Mucosa of rectum (tissue), 2 donors: Measurements from ENCODE around the gene WASL.
A peak's percentile ranks its signal among the peaks of the same experiment; 100 is the strongest.
"Not testable (repeated sequence)": the region's sequence is repeated elsewhere in the genome, so short reads cannot be mapped to it uniquely, and the experiment has no call there.

Source experiments
- H3K27ac ChIP-seq, 2 donors: one replicate each; pipeline ENCODE4 v1.7.0; 2013; ENCODE audit warnings: inconsistent platforms in 2 of 2, low read depth in 2 of 2, low read length in 2 of 2
- H3K27me3 ChIP-seq, 2 donors: one replicate each; pipeline ENCODE4 v1.7.0; 2013; ENCODE audit warnings: low read length in 2 of 2; ENCODE audit not compliant: control insufficient read depth in 2 of 2, insufficient read depth in 2 of 2
- H3K36me3 ChIP-seq, 2 donors: one replicate each; pipeline ENCODE4 v1.7.0; 2013; ENCODE audit warnings: low read length in 2 of 2; ENCODE audit not compliant: control insufficient read depth in 2 of 2, insufficient read depth in 2 of 2
- H3K4me1 ChIP-seq, 2 donors: one replicate each; pipeline ENCODE4 v1.7.0; 2013; ENCODE audit warnings: low read length in 2 of 2, mild to moderate bottlenecking in 1 of 2; ENCODE audit not compliant: control insufficient read depth in 2 of 2, insufficient read depth in 2 of 2
- H3K4me3 ChIP-seq, 2 donors: one replicate each; pipeline ENCODE4 v1.7.0; 2013; ENCODE audit warnings: low read length in 2 of 2
- H3K9ac ChIP-seq, 2 donors: one replicate each; pipeline ENCODE4 v1.7.0; 2013; ENCODE audit warnings: low read length in 2 of 2, low read depth in 1 of 2, mild to moderate bottlenecking in 1 of 2
- H3K9me3 ChIP-seq, 2 donors: one replicate each; pipeline ENCODE4 v1.7.0; 2013; ENCODE audit warnings: low read length in 2 of 2; ENCODE audit not compliant: control insufficient read depth in 2 of 2
- donor health status: healthy.
- donor health status: Normal muscosa, but diverticular disease.

WASL gene

GRCh38 chr7:123748734-123749536 lies at the start of gene WASL:
Gene WASL, minus strand, starts transcription at chr7:123749003. Its CDS starts 269 bp downstream, at chr7:123748734.
- Histone ChIP-seq H3K27ac (peak within 1 kb of the TSS; percentile 99 to 100), H3K4me1 (peaks cover 22 to 26% of the 10 kb centered on the region in 2 donors), H3K9ac (peak within 1 kb of the TSS; percentile 94 to 99), H3K9me3 (no peaks in the 10 kb centered on the region), H3K27me3 (no peaks in the 10 kb centered on the region), H3K4me3 (peak within 1 kb of the TSS; percentile 92 to 98), H3K36me3 (no peaks in the 10 kb centered on the region)

- Histone ChIP-seq H3K4me3 (peak overlapping the region; percentile 29 to 49), H3K27ac (peak overlapping the region; percentile 56 to 72), H3K9me3 (peaks cover 0 to 3% of the 10 kb centered on the region in 2 donors), H3K27me3 (no peaks in the 10 kb centered on the region), H3K36me3 (no peaks in the 10 kb centered on the region), H3K9ac (no peak overlapping the region), H3K4me1 (peaks cover 13 to 31% of the 10 kb centered on the region in 2 donors)
Measured at GRCh38 chr7:123797673-123798531, 49.1 kb upstream of the WASL start.

GRCh38 chr7:123796568-123796967 lies 47.8 kb upstream of the WASL start:
- Histone ChIP-seq H3K27ac (no peak overlapping the region), H3K9me3 (peaks cover 0 to 3% of the 10 kb centered on the region in 2 donors), H3K9ac (no peak overlapping the region), H3K4me3 (no peak overlapping the region), H3K27me3 (no peaks in the 10 kb centered on the region), H3K36me3 (no peaks in the 10 kb centered on the region), H3K4me1 (peaks cover 13 to 31% of the 10 kb centered on the region in 2 donors)

- H3K4me3 ChIP-seq: peak overlapping the region in 1 of 2 donors; percentile 7
- H3K27me3 ChIP-seq: no peaks in the 10 kb centered on the region
- no peak overlapping the region for H3K9ac ChIP-seq
- H3K9me3 ChIP-seq: peaks cover 0 to 3% of the 10 kb centered on the region in 2 donors
- peaks cover 13 to 31% of the 10 kb centered on the region in 2 donors for H3K4me1 ChIP-seq
- peak overlapping the region; percentile 43 to 51 for H3K27ac ChIP-seq
- no peaks in the 10 kb centered on the region for H3K36me3 ChIP-seq
Measured at GRCh38 chr7:123795917-123796316, 47.1 kb upstream of the WASL start.

GRCh38 chr7:123795116-123795515 lies 46.3 kb upstream of the WASL start:
- H3K27ac ChIP-seq: peak overlapping the region in 1 of 2 donors; percentile 43
- not testable (repeated sequence) for H3K36me3 ChIP-seq, H3K9me3 ChIP-seq

GRCh38 chr7:123792547-123792946 lies 43.7 kb upstream of the WASL start:
- Histone ChIP-seq H3K9me3 (peaks cover 0 to 3% of the 10 kb centered on the region in 2 donors), H3K27me3 (no peaks in the 10 kb centered on the region), H3K9ac (no peak overlapping the region), H3K4me1 (peaks cover 17 to 29% of the 10 kb centered on the region in 2 donors), H3K36me3 (no peaks in the 10 kb centered on the region), H3K4me3 (no peak overlapping the region), H3K27ac (no peak overlapping the region)

More at GRCh38 chr7:123795116-123795515, 46.3 kb upstream of the WASL start:
- Histone ChIP-seq H3K4me3 (peak overlapping the region in 1 of 2 donors; percentile 3), H3K4me1 (peaks cover 13 to 31% of the 10 kb centered on the region in 2 donors)
- not testable (repeated sequence) for H3K27me3 ChIP-seq, H3K9ac ChIP-seq

GRCh38 chr7:123791001-123791400 lies 42.2 kb upstream of the WASL start:
- no peaks in the 10 kb centered on the region for H3K27me3 ChIP-seq
- H3K36me3 ChIP-seq: no peaks in the 10 kb centered on the region
- peaks cover 9 to 20% of the 10 kb centered on the region in 2 donors for H3K4me1 ChIP-seq
- peaks cover 0 to 3% of the 10 kb centered on the region in 2 donors for H3K9me3 ChIP-seq
- no peak overlapping the region for H3K4me3 ChIP-seq
- no peak overlapping the region for H3K27ac ChIP-seq
- no peak overlapping the region for H3K9ac ChIP-seq

GRCh38 chr7:123789817-123790216 lies 41.0 kb upstream of the WASL start:
- H3K9ac ChIP-seq: no peak overlapping the region
- no peak overlapping the region for H3K4me3 ChIP-seq
- H3K27ac ChIP-seq: no peak overlapping the region
- peaks cover 7 to 12% of the 10 kb centered on the region in 2 donors for H3K4me1 ChIP-seq
- no peaks in the 10 kb centered on the region for H3K36me3 ChIP-seq
- H3K9me3 ChIP-seq: peaks cover 0 to 2% of the 10 kb centered on the region in 2 donors
- H3K27me3 ChIP-seq: no peaks in the 10 kb centered on the region

GRCh38 chr7:123789206-123789784 lies 40.5 kb upstream of the WASL start:
- Histone ChIP-seq H3K4me1 (peaks cover 8 to 15% of the 10 kb centered on the region in 2 donors), H3K9ac (no peak overlapping the region), H3K27ac (peak overlapping the region; percentile 11 to 16), H3K9me3 (no peaks in the 10 kb centered on the region), H3K36me3 (no peaks in the 10 kb centered on the region), H3K27me3 (no peaks in the 10 kb centered on the region), H3K4me3 (no peak overlapping the region)
